ENCODE data around the gene KRTAP4-8. TPM values are rescaled to one million over a fixed set of nuclear protein-coding genes. Genes with fewer than 3 reads are reported as not detected.
"Not testable (repeated sequence)": the region's sequence is repeated elsewhere in the genome, so short reads cannot be mapped to it uniquely, and the experiment has no call there.

KRTAP4-8 gene
- total RNA-seq, 1 donor from 2014 or later: not detected

DNA sequence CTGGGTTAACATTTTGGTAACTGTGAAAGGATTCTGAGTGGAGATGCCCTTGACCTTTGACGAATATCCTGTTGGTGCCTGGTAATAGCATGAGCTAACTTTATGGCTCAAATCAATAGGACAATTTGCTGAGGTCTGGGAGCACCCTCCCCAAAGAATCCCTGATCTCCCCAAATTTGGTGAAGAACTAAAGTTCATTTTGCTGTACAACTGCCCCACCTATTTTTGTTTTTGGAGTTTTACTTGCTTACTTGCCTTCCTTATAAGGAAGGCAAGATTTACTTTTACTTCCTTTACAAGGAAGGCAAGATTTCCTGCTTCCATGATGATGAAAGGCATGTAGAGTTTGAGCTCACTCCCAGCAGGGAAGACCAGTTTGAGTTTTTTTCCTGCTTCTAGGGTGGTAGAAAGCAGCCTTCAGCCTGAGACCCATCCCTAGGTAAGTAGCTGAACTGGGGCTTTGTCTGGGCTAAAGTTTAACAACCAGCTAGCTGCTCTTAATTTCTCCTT lies 10.1 kb upstream of the KRTAP4-8 start:
- H3K27me3 ChIP-seq (ENCODE audit: low read depth): peaks cover 41% of the 10 kb centered on the region
- no peak overlapping the region for H3K4me3 ChIP-seq
- TF ChIP-seq, protein P1, sequence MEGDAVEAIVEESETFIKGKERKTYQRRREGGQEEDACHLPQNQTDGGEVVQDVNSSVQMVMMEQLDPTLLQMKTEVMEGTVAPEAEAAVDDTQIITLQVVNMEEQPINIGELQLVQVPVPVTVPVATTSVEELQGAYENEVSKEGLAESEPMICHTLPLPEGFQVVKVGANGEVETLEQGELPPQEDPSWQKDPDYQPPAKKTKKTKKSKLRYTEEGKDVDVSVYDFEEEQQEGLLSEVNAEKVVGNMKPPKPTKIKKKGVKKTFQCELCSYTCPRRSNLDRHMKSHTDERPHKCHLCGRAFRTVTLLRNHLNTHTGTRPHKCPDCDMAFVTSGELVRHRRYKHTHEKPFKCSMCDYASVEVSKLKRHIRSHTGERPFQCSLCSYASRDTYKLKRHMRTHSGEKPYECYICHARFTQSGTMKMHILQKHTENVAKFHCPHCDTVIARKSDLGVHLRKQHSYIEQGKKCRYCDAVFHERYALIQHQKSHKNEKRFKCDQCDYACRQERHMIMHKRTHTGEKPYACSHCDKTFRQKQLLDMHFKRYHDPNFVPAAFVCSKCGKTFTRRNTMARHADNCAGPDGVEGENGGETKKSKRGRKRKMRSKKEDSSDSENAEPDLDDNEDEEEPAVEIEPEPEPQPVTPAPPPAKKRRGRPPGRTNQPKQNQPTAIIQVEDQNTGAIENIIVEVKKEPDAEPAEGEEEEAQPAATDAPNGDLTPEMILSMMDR (IDR thresholded peaks at IDR 0.05; ENCODE audit: borderline replicate concordance): no peak
- no peaks in the 10 kb centered on the region for H3K4me1 ChIP-seq
- H3K36me3 ChIP-seq: no peaks in the 10 kb centered on the region
- intact Hi-C loops (cut with micrococcal nuclease): no loop called here
- no peak for DNase-seq
- H3K9me3 ChIP-seq (replicated peaks): no peaks in the 10 kb centered on the region
- no peak overlapping the region for H3K27ac ChIP-seq (replicated peaks)

DNA sequence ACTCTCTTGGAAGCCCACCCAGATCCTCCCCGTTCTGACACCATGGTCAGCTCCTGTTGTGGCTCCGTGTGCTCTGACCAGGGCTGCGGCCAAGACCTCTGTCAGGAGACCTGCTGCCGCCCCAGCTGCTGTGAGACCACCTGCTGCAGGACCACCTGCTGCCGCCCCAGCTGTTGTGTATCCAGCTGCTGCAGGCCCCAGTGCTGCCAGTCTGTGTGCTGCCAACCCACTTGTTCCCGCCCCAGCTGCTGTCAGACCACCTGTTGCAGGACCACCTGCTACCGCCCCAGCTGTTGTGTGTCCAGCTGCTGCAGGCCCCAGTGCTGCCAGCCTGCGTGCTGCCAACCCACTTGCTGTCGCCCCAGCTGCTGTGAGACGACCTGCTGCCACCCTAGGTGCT lies 7.4 kb upstream of the KRTAP4-8 start, which contains the start of gene KRTAP4-9:
KRTAP4-9 (plus strand) TSS at position 43 of the 400 bp plus-strand sequence; CDS start at position 43, 0 bp downstream.
- peaks cover 58% of the 10 kb centered on the region for H3K27me3 ChIP-seq (ENCODE audit: low read depth)
- DNase-seq; H3K36me3 ChIP-seq; H3K4me1 ChIP-seq; H3K4me3 ChIP-seq; H3K27ac ChIP-seq (replicated peaks); H3K9me3 ChIP-seq (replicated peaks); intact Hi-C loops (cut with micrococcal nuclease): not testable (repeated sequence)

DNA sequence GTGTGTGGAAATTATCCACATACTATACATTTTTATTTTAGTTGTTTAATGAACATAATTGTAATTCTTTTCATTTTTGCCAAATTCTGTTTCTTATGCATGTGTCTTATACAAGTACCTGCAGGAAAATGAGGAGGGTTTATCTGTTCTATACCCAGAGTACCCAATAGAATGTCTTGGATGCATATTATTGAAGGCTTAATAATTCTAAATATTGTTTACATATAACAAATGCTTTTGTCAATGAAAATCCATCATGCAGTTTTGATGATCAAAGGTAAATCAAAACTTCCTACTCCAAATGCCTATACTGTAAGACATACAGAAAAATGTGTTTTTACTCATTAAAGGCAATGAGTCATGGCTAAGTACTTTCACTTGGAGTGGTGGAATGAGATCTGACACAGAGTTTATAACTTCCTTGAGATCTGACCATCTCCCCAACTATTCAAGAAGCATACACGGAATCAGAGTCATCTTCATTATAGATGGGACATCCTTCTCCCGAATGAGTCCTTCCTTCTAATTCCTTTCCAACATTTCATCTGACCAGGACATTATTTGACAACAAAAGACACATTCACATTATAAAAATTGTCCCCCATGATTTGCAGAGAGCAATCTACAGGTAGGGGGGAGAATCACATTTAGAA lies 6.6 kb upstream of the KRTAP4-8 start:
- H3K27ac ChIP-seq (replicated peaks); H3K9me3 ChIP-seq (replicated peaks); intact Hi-C loops (cut with micrococcal nuclease); DNase-seq; H3K4me1 ChIP-seq; H3K36me3 ChIP-seq; H3K4me3 ChIP-seq: not testable (repeated sequence)
- peaks cover 64% of the 10 kb centered on the region for H3K27me3 ChIP-seq (ENCODE audit: low read depth)

DNA sequence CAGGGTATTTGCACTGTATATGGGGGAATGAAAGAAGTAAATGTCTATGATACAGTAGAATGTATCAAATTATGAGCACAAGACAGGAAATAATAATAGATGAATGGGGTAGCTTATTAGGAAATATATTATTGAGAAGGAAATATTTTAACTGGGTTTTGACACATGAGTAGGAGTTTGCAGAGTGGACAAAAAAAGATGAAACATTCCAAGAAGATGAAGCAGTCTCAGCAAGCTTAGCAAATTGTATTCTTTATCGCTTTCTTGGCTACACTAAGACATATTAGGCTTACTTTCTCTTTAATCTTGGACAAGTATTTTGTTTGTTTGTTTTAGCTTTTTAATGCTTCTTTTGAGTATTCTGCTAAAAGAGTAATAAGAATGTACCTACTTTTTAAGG lies 6.0 kb upstream of the KRTAP4-8 start:
- Histone ChIP-seq H3K27me3 (ENCODE audit: low read depth) (peaks cover 65% of the 10 kb centered on the region), H3K4me3 (no peak overlapping the region), H3K9me3 (replicated peaks) (no peaks in the 10 kb centered on the region), H3K36me3 (no peaks in the 10 kb centered on the region), H3K27ac (replicated peaks) (no peak overlapping the region), H3K4me1 (no peaks in the 10 kb centered on the region)
- TF ChIP-seq, protein P1 (IDR thresholded peaks at IDR 0.05; ENCODE audit: borderline replicate concordance): no peak
- no peak for DNase-seq
- intact Hi-C loops (cut with micrococcal nuclease): no loop called here

GRCh38 chr17:41101586-41102259 lies 3.8 kb upstream of the KRTAP4-8 start, which contains the start of gene KRTAP4-16:
Gene KRTAP4-16, minus strand, starts transcription at chr17:41102209. Its CDS starts 0 bp downstream, at chr17:41102209.
- H3K4me3 ChIP-seq: no peak within 1 kb of the TSS
- TF ChIP-seq, protein P1 (IDR thresholded peaks at IDR 0.05; ENCODE audit: borderline replicate concordance): no peak
- no peak for DNase-seq
- intact Hi-C loops (cut with micrococcal nuclease): no loop called here
- no peaks in the 10 kb centered on the region for H3K9me3 ChIP-seq (replicated peaks)
- H3K27me3 ChIP-seq (ENCODE audit: low read depth): peaks cover 55% of the 10 kb centered on the region
- no peaks in the 10 kb centered on the region for H3K4me1 ChIP-seq
- no peak within 1 kb of the TSS for H3K27ac ChIP-seq (replicated peaks)
- H3K36me3 ChIP-seq: no peaks in the 10 kb centered on the region

DNA sequence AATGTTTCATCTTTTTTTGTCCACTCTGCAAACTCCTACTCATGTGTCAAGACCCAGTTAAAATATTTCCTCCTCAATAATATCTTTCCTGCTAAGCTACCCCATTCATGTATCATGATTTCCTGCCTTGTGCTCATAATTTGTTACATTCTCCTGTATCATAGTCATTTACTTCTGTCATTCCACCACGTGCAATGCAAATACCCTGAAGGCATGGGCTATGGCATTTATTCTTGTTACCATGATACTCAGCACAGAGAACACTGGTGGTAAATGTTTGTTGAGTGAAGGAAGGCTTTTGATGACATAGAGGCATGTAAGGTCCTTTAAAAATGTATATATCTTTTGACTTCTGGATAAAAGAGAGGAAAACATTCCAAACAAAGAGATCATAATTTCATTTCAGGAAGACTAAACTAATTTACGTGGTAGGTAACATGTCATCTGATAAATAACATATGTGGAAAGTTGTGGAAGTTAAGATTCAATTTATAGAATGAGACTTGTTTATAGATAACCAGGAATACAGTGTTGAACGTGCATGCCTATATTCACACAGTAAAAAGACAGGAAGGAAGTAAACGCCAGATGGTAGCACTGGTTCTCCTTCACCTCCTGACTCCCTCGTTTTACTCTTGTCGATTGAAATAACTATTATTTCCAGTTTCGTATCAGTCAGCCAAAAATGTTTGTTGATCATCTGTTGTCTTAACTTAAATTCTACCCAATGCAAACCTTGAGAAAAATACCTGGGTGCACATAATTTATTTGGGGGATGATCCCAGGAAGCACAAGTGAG lies 1.9 kb upstream of the KRTAP4-8 start:
- H3K4me3 ChIP-seq; H3K27ac ChIP-seq (replicated peaks); H3K4me1 ChIP-seq; DNase-seq; H3K36me3 ChIP-seq; intact Hi-C loops (cut with micrococcal nuclease); H3K9me3 ChIP-seq (replicated peaks): not testable (repeated sequence)
- peaks cover 51% of the 10 kb centered on the region for H3K27me3 ChIP-seq (ENCODE audit: low read depth)

All from left ventricle myocardium inferior (tissue), 1 donor.